HUDEP-2 (cell line): ENCODE data around the gene KCNQ1.

Experiments
- DNase-seq, 76 experiments: peaks; one replicate each; lab custom pipeline; 2025; ENCODE audit not compliant: unreplicated experiment in 76 of 76; lab: John Stamatoyannopoulos, UW

The KCNQ1 gene

DNA sequence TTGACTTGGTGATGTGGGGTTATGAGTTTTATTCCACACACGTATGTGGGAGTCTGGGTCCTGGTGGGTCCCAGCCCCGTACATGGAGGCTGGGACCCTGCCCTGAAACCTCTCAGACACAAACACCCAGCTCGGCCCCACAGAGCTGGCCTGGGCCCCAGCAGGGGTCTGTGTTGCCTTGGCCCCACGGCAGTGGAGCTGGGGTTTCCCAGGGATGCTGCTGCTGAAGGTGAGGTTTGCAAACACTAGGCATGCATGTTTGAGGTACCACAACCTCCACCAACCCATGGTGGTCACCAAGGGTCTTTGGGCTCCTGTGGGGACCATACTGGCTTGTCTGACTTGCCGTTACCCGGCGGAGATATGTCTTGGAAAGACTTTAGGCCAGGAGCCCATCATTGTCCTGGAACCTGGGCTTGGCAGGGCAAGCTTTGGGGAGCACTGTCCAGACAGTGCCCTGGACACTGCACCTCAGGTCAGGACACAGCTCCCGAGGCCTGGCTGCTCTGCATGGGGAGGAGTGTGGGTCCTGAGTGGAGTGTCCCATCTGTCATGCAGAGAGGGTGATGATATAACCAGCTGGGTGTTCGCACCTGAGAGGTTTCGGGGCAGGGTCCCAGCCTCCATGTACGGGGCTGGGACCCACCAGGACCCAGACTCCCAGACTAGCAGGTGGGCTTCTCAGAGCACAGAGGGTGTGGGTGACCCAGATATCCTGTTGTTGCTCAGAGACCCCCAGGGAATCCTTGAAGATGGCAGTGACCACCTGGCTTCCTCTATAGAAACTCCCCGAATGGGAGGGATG is 63.3 kb downstream of the KCNQ1 start:
- DNase-seq = no peak

DNA sequence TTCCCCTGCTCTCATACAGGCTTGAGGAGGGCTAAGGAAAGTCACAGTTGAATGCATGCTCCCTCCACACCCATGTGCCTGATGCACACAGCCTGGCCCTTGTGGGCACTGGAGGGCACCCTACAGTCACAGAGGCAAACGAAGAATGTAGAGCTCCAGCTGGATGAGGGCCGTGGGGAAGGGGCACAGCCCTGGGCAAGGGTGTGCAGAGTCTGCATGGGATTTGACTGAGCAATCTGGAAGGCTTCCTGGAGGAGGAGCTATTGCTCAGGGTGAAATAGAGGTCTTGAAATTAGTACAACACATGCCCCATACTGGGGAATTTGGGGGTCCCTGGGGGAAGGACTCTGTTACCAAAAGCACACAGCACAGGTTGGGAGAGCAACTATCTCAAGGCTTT is 64.0 kb downstream of the KCNQ1 start:
- no peak for DNase-seq

DNA sequence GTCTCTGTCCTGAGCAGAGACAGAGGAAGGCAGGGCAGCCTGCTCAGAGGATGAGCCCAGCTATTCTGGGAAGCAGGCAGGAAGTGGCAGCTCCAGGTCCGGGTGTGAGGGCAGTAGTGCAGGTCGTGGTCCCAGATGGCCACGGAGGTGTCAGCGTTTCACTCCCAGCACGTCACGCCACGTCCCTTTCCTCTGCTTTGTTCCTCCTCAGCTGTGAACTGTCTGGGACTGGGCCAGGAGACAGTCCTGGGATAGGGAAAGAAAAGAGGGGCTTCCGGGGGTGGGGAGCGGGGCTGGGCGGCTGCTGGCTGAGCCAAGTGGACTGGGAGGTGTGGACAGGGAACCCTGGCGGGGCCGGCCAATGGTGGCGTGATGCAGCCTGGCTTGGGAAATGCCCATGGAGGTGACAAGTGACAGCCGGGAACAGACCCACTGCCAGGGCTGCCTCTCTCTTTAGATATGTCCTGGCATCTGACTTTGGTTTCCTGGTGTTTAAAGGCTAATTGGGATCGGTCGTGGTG is 64.7 kb downstream of the KCNQ1 start:
- DNase-seq = no peak

GRCh38 chr11:2510626-2511402 is 66.0 kb downstream of the KCNQ1 start:
- DNase-seq = no peak

DNA sequence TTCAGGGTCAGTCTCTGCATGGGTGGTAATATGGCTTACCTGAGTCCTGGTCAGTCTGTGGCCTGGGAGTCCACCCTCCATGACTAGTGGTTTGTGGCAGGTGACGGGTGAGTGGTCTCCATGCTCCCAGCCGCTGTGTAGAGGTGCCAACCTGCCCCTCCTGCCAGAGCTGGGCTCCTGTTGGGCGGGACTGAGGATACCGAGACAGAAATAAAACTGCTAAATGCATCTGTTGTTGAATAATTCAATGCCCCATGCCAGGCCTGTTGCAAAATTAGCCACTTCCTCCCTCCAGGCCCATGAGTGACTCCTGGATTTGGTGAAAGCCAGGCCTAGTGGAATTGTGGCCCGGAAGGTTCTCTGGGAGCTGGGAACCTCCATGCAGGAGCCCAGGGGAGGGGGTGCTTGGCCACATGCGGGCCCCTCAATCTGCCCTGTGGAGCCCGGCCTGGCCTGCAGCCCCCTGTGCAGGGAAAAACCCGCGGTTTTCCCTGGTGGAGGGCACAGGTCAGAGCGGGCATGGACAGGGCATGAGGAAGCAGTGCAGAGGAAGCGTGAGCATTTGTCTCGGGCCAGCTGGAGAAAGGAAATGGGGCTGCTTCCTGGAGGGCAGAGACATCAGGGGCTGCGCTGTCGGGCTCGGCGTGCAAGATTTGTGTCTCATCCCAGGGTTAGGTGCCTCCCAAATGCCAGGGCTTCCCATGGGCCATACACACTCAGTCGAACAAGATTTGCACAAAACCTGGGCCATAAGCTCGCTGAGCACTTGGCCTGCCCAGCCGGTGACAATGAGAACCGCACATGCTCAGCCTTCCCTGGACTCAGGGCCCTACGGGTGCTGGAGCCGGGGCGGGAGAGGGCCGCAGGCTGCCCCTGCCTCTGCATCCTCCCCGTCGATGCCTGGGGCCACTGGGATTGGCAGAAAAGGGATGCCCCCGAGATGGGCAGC is 66.9 kb downstream of the KCNQ1 start:
- DNase-seq = no peak

DNA sequence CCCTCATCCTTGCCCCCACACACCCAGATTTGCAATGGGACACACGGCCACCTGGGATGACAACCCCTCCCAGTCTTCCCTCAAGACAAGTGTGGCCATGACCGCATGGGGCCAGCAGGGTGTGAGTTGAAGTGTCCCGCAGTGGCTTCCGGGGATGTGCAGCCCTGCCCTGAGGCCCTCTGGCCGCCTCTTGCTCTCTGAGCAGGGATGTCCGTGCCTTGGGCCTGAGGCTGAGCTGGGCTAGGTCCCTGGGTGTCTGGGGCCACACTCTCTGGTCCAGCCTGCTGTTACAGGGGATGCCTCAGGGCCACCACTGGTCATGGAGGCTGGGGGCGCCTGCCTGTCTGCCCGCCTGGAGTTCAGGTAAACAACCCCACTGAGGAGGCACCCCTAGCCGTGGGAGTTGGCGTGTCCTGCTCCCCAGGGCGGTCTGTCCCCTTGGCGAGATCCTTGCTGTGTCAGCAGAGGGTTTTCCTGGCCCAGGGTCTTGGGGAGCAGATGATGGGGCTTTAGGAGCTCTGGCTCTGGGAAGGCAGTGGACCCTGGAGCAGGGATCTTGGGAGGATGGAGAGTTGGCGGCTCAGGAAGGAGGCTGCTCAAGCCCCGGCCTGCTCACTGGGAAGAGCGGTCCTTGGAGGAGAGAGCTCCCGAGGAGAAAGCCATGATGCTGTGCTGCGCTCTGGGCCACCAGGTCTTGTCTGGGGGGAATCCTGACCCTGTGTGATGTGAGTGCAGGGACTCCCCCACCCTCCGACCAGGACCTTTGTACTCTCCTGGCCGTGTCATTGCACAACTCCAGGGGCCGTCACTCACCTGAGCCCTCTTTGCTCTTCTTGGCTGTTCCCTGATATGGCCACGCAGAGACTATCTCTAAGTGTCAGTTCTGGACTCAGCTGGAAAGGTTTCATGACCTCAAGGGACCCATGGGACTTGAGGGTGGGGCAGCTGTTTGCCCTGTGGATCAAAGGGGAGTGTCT is 67.9 kb downstream of the KCNQ1 start:
- DNase-seq = no peak

DNA sequence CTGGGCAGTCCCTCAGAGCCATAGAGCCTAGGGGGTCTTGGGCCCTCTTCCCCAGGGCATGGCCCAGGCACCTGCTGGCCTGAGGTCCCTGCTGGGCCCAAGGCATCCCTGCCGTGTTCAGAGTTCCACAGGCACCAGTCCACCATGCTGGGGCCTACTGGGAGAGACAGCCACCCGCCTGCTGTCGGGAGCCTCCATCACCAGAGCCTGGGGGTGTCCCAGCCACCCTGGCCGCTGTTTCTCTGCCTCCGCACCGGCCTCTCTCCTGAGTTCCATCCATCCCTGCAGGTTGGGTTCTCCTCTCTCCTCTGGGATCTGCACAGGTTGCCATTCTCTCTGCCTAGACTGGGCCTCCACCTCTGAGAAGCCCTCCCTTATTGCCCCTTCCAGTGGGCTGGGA is 68.6 kb downstream of the KCNQ1 start:
- no peak for DNase-seq

DNA sequence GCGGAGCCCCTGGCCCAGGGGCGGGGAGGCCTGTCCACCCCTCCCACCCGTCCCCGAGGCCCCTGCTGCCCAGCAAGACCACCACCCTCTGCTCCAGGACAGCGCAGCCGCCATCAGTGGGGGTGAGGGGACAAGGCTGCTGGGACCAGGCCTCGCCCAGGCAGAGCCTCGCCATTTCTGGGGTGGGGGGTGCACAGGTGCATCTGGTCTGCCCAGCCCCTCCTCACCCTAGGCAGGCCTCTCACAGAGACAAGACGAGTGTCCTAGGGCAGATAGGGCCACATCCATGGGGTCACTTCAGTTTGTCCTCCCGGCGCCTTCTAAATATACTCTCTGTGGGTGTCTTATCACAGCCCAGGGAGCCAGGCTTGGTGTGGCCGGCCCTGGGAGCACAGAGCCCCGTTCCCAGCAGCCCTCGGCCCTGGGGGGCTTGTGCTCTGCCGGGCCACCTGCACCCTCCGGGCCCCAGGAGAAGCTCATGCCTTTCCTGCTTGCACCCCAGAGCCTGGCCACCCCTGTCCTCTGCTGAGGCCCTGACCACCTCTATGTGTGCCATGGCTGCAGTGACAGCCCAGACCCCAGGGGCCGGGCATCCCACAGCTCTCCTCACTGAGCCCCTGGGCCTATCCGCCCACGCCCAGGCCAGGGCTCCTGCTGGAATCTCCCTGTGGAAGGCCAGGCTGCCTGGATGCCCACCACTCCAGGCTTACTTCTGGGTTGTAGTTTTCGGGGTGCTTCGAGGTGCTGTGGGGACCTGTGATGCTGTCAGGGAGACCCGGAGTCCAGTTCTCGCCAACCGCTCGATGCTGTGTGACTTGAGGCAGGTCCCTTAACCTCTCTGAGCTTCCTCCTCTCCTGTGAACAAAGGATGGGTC is 70.8 kb downstream of the KCNQ1 start:
- DNase-seq = no peak

DNA sequence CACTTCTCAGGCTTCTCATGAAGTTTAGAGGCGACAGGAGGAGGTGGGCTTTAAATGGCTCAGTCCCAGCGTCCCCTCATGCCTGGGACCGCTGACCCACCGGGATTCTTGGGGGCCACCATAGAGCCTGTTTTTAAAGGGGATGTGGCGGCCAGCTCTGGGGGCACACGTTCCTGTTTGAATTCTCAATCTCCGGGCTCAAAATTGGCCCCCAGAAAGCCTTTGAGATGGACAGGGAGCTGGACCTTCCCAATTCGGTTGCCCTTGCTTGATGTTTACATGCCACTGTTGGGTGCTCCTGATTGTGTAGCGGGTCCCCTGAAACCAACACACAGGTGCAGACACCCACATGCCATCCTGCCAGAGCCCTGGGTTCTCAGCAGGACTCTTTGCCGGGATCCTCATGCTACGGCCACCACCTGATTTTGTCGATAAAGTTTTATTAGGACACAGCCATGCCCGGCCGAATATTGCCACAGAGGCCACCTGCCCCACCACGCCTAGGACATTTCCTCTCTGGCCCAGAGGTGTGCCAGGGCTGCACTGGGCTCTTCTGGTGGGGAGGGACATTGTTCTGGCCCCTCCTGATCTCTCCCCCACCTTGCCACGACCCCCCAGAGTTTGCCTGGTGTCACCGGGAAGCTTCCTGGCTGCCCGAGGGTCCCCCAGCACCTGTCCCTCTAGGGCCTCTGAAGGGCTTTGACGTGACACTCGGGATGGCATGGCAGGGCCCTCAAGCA is 71.6 kb downstream of the KCNQ1 start:
- DNase-seq = no peak

DNA sequence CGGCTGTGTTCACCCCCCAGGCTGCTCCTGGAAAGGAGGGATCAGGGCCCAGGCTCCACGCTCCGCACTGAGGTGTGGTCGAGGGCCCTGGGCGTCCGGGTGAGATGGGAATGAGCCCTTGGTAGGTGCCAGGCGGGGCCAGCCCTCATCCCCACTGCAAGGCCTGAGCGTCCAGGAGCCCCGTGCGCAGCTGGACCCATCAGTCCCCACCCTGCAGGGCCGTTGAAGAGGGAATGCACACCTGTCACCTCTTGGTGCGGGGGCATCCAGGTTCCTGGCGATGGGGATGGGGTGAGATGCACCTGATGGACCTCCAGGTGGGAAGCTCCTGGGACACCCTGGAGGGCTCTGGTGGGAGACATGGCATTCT is 72.2 kb downstream of the KCNQ1 start:
- DNase-seq = no peak

DNA sequence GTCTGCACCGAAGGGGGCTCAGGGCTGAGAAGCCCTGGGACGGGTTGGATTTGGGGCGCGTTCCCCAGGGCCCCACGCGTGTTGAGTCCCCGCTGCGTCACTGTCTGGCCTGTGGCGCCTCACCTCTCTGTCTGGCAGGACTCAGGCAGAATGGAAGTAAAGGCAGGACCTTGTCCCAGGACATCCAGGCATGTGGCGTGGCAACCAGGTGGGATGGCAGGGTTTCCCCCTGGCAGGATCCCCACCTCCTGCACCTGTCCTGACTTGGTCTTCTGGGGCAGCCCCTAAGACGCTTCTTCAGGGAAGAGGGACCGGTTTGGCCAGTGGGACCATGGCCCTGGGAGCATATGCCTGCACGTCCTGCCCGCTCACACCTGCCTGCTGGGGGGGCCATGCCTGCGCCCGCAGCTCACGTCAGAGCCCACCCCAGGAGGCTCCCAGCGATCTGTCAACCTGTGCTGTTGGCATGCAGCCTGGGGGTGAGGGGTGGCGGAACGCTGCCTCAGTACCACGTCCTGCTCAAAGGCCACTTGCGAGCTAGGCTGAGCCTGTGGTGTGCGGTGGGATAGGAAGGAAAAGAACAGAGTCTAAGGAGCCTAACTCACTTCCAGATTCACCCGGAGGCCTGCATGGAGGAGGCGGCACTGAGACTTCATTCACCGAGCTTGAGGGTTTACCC is 72.7 kb downstream of the KCNQ1 start:
- DNase-seq = no peak

DNA sequence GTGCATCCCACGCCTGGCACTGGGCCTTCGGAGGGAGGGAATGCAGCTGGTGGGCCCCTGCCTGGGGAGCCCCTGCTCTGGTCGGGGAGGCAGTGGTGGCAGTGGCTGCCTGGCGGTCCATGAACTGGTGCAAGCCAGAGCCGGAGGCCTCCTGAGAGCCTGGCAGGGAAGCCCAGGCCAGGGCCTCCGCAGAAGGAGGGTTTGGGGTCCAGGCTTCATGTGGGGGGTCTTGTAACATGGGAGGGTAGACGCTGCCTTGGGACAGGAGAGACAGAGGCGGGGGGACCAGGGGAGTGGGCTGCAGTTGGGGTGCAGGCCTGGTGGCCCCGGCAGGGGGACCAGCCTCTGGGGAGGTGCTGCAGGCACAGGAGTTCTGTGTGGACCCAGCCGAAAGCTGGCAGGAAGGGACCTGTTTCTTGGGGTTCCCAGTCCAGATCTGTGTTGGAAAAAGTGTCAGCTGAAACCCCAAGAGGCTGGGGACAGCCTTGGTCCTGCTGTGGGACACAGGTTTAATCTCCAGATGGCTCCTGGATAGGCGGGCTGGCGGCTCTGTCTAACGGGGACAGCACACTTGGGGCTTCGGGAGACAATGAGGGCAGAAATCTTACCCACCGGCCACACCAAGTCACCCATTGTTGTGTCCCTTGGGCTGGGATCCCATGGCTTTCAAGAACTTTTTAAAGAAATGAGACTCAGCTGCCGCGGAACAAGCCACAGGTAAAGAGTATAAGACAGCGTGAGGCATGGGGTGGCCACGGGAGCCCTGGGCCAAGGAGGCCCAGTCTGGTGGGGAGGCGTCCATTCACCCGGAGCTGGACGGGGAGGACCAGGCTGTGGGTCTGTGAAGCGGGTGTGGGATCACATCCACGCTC is 73.5 kb downstream of the KCNQ1 start:
- no peak for DNase-seq

DNA sequence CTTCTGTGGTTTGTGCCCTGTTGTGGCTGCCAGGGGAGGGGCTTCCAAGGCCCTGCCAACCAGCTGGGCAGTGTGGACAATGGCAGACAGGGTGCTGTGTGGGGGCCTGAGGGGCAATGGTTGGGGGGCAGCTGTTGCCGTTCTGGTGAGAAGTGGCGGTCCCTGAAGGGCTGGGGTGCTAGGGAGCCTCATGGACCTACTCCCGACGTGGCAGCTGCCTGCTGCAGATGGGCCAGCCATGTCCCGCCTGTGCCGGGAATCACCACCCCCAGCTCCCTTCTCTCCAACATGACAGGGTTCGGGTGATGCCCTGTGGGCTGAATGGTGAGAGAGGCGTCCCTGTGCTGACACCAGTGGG is 74.2 kb downstream of the KCNQ1 start:
- no peak for DNase-seq

DNA sequence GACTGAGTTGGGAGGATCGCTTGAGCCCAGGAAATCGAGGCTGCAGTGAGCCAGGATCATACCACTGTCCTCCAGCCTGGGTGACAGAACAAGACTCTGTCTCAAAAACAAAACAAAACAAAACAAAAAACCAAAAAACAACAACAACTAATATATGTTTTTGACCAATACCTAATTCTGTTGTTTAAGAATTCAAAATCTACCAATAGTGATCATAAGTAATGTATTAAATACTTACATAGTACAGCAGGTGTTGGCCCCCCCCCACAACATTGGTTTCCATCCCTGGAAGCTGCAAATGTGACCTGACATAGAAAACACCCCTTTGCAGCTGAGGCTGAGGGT is 74.7 kb downstream of the KCNQ1 start:
- DNase-seq = no peak

DNA sequence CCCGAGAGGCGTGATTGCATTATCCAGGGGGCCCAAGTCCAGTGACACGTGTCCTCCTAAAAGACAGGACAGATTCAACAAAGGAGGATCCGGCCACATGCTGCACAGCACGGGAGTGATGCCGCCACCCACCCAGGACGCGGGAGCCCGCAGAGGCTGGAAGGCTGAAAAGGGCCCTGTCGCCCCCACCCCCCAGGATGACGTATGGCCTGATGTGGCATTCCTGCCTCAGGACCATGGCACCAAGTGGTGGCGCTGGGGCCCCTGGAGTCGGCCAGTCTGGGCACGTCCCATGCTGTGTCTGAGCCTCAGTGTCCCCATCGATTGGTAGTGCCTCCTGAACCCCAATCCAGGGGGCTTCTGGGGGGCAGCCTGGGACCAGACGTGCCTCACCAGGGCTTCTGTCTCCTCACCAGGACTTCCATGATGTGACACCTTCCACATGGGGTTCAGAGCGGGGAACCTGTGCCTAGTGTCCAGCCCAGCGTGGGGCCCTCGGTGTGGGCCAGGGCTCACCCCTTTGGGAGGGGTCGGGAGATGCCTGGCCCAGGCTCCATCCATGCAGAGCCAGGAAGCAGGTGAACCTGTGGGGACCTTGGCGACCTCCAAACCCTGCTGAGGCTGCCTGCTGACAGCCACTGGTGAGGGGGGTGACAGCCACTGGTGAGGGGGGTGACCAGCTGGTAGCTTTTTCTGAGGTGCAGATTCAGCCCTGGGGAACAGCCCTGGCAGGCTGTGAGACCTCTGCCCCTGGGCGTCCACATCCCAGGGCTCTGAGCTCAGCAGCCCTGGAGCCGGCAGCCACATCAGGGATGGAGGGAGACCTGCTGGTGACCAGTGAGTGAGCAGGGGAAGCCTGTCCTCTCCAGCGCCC is 75.3 kb downstream of the KCNQ1 start:
- DNase-seq = no peak

DNA sequence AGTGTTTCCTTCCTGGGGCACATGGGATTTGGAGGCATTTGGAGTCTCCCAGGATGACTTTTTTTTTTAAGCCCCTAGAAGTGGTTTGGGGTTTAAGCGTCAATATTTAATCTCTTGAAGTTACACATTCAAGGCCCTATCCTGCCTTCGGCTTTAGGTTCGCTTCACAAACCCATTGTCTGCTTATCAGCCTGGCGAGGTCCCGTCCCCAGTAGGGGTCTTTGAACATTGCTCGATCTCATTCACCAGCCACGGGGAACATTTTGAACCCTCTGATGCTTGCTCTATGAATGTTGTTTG is 75.9 kb downstream of the KCNQ1 start:
- no peak for DNase-seq
